Endothelial cell of umbilical vein (primary cell): ENCODE measurements around the gene GDPD4. TPM values are rescaled to one million over a fixed set of nuclear protein-coding genes. Genes with fewer than 3 reads are reported as not detected.

ENCODE experiments used
- BruUV-seq: library from RNA; stranded (reverse); fragments of 400-500 nt; replicated peaks from 2 replicates; lab custom pipeline; 2021; lab: Mats Ljungman, UMichigan
- CTCF ChIA-PET: fragments of 300-600, 350-600 bp; sonication (Branson Sonifier 250); formaldehyde crosslinking; loops from one replicate; lab custom pipeline; 2021; ENCODE audit warnings: antibody characterized with exemption, inconsistent platforms; lab: Charles Lee
- POLR2A ChIA-PET: fragments of 300-600, 350-600 bp; sonication (Branson Sonifier 250); formaldehyde crosslinking; loops from one replicate; lab custom pipeline; 2021; ENCODE audit warnings: antibody characterized with exemption, inconsistent platforms; lab: Charles Lee
- DNase-seq: peaks from one replicate; pipeline ENCODE4 v3.0.0-alpha.2; 2011; ENCODE audit warnings: low read depth, low spot score
- FAIRE-seq: peaks from 2 replicates; lab custom pipeline; 2011; peaks lifted over from hg19 to GRCh38; lab: Jason Lieb, UNC
- H2AFZ ChIP-seq: 2 replicates; pipeline ENCODE4 v1.6.0; 2012; ENCODE audit warnings: low read depth, low read length, control low read depth, inconsistent platforms
- H3K27ac ChIP-seq: 2 replicates; pipeline ENCODE4 v1.5.1; 2011; ENCODE audit warnings: low read depth, mild to moderate bottlenecking, control low read depth, low read length, moderate library complexity; ENCODE audit not compliant: insufficient read depth
- H3K27me3 ChIP-seq, 2 experiments: 2 replicates each; pipeline versions ENCODE4 v1.6.0 to v1.6.1; 2011; ENCODE audit warnings: low read length in 2 of 2, mixed read lengths in 1 of 2; ENCODE audit not compliant: control insufficient read depth in 2 of 2, insufficient read depth in 2 of 2
- H3K36me3 ChIP-seq, 2 experiments: 2 replicates in 1 of 2; 3 replicates in 1 of 2; pipeline ENCODE4 v1.5.1; 2011; ENCODE audit warnings: low read length in 2 of 2, mild to moderate bottlenecking in 1 of 2, moderate library complexity in 1 of 2; ENCODE audit not compliant: control insufficient read depth in 2 of 2, insufficient read depth in 2 of 2; ENCODE audit errors: extremely low read depth in 1 of 2
- H3K4me1 ChIP-seq: 3 replicates; pipeline ENCODE4 v1.5.1; 2011; ENCODE audit warnings: mild to moderate bottlenecking, low read length; ENCODE audit not compliant: control insufficient read depth, insufficient read depth; ENCODE audit errors: extremely low read depth
- H3K4me2 ChIP-seq: 2 replicates; pipeline ENCODE4 v1.6.1; 2011; ENCODE audit warnings: low read length, control low read depth, mixed read lengths; ENCODE audit not compliant: insufficient read depth
- H3K4me3 ChIP-seq, 3 experiments: fragments of 200-600 bp in 1 of 3; sonication (generic), shearing (Covaris generic) in 1 of 3; replicated peaks in 1 of 3; 2 replicates each; pipeline ENCODE4 v1.5.1; 2011 to 2016; ENCODE audit warnings: control low read depth in 3 of 3, low read length in 3 of 3, mild to moderate bottlenecking in 2 of 3, inconsistent platforms in 1 of 3, low read depth in 1 of 3, moderate library complexity in 1 of 3; ENCODE audit not compliant: insufficient read depth in 1 of 3
- H3K79me2 ChIP-seq: 2 replicates; pipeline ENCODE4 v1.6.0; 2012; ENCODE audit warnings: low read length, inconsistent platforms; ENCODE audit not compliant: control insufficient read depth, insufficient read depth
- H3K9ac ChIP-seq: replicated peaks from 2 replicates; pipeline ENCODE3; 2011; ENCODE audit warnings: low read length, control low read depth; ENCODE audit not compliant: insufficient read depth; ENCODE audit errors: extremely low read depth
- H3K9me1 ChIP-seq: replicated peaks from 3 replicates; pipeline ENCODE4 v1.6.0; 2011; ENCODE audit warnings: mild to moderate bottlenecking, low read length; ENCODE audit not compliant: control insufficient read depth, insufficient read depth; ENCODE audit errors: extremely low read depth
- H3K9me3 ChIP-seq: replicated peaks from 2 replicates; pipeline ENCODE4 v1.5.1; 2012; ENCODE audit warnings: low read length, inconsistent platforms; ENCODE audit not compliant: control insufficient read depth, insufficient read depth
- H4K20me1 ChIP-seq: replicated peaks from 2 replicates; pipeline ENCODE3; 2011; ENCODE audit warnings: mild to moderate bottlenecking, low read length; ENCODE audit not compliant: control insufficient read depth, insufficient read depth; ENCODE audit errors: extremely low read depth
- CTCF ChIP-seq, 2 donors: IDR thresholded peaks; 1 replicate in 1 of 2; 2 replicates in 1 of 2; pipeline ENCODE4 v1.5.1; 2011; ENCODE audit warnings: low read length in 2 of 2, mild to moderate bottlenecking in 2 of 2, moderate library complexity in 2 of 2, control low read depth in 1 of 2, inconsistent platforms in 1 of 2, low read depth in 1 of 2; ENCODE audit not compliant: insufficient read depth in 1 of 2; ENCODE audit errors: extremely low read depth in 1 of 2
- FOS ChIP-seq: IDR thresholded peaks from 2 replicates; pipeline ENCODE4 v1.6.1; 2011; ENCODE audit warnings: mild to moderate bottlenecking, low read length, moderate library complexity, borderline replicate concordance; ENCODE audit not compliant: insufficient read depth
- JUN ChIP-seq: IDR thresholded peaks from 2 replicates; pipeline ENCODE4 v1.6.1; 2011; ENCODE audit warnings: borderline replicate concordance, low read depth; ENCODE audit not compliant: insufficient read length, insufficient read depth
- dilution Hi-C: fragments of 300-500 bp; cut with MboI; formaldehyde crosslinking; loops from one replicate; pipeline ENCODE4 v1.15.0; 2019; ENCODE audit warnings: low sequenced_read_pairs; ENCODE audit not compliant: extremely low pct_ligation_motif_present
- intact Hi-C: fragments of 100-400 bp; cut with micrococcal nuclease; formaldehyde crosslinking; loops from one replicate; pipeline ENCODE4 v1.10.0; 2022
- polyA plus RNA-seq, 4 experiments: library from polyadenylated mRNA; depleted of rRNA in 3 of 4; stranded (reverse) in 3 of 4; unstranded in 1 of 4; fragments of >200 nt; gene quantifications; 2 replicates each; pipeline versions ENCODE4 v1.2.1 to v1.2.3, GENCODE V29; 2011 to 2012; ENCODE audit warnings: missing spikeins in 1 of 4
- total RNA-seq: library from RNA; stranded (reverse); gene quantifications from 2 replicates; pipeline ENCODE4 v1.2.3, GENCODE V29; 2021

Gene GDPD4
- total and polyA plus RNA-seq, 2 donors (not counting 3 experiments of a cell fraction or from before 2014, with no cell fraction given) = not detected

- no TSS peak for BruUV-seq
- TF ChIP-seq FOS = no peak
- no peak for TF ChIP-seq JUN
- no peaks in the 10 kb centered on the region for H3K79me2 ChIP-seq
- dilution Hi-C loops (no loop called here), intact Hi-C loops (no loop called here)
- ChIA-PET POLR2A (no interaction called here), CTCF (interaction anchor here (0.6 to 4.6 kb wide), 3 partner anchors 8 to 49 kb away, joined by 3 to 32 read pairs (median 5); partner anchors contain the start of gene MYO7A)
- no peaks in the 10 kb centered on the region for H3K9me1 ChIP-seq
- H3K4me3 ChIP-seq = no peak overlapping the region
- H2AFZ ChIP-seq = no peak overlapping the region
- H3K27me3 ChIP-seq = no peaks in the 10 kb centered on the region
- H3K9ac ChIP-seq = no peak overlapping the region
- DNase-seq (no peak), FAIRE-seq (no peak)
- H3K9me3 ChIP-seq = no peaks in the 10 kb centered on the region
- H3K4me1 ChIP-seq = peaks cover 9% of the 10 kb centered on the region
- no peak overlapping the region for H3K27ac ChIP-seq
- H3K4me2 ChIP-seq = no peak overlapping the region
- H4K20me1 ChIP-seq = no peaks in the 10 kb centered on the region
- no peaks in the 10 kb centered on the region for H3K36me3 ChIP-seq
These were observed 125.5 kb downstream of the GDPD4 start for GRCh38 chr11:77175869-77176539.

GRCh38 chr11:77175021-77175842 is 126.3 kb downstream of the GDPD4 start:
- H3K9ac ChIP-seq = no peak overlapping the region
- dilution Hi-C loops (no loop called here), intact Hi-C loops (no loop called here)
- H3K4me2 ChIP-seq = no peak overlapping the region
- no peaks in the 10 kb centered on the region for H3K9me3 ChIP-seq
- H3K27me3 ChIP-seq = no peaks in the 10 kb centered on the region
- POLR2A ChIA-PET = no interaction called here
- no peaks in the 10 kb centered on the region for H3K79me2 ChIP-seq
- H3K36me3 ChIP-seq = no peaks in the 10 kb centered on the region
- TF ChIP-seq CTCF (IDR thresholded peaks at IDR 0.05; ENCODE audit: extremely low read depth in 1 of 2, insufficient read depth in 1 of 2, low read depth in 1 of 2, low read length in 2 of 2) (no peak), FOS (no peak)
- CTCF ChIA-PET = interaction anchor here (1.4 to 4.6 kb wide), 5 partner anchors 10 to 382 kb away, joined by 4 to 32 read pairs (median 6); partner anchors contain the start of gene MYO7A
- DNase-seq (no peak), FAIRE-seq (no peak)
- H3K27ac ChIP-seq = no peak overlapping the region
- H4K20me1 ChIP-seq = no peaks in the 10 kb centered on the region
- H3K4me1 ChIP-seq = peaks cover 9% of the 10 kb centered on the region
- BruUV-seq = no TSS peak
- no peak overlapping the region for H3K4me3 ChIP-seq
- no peak overlapping the region for H2AFZ ChIP-seq
- no peaks in the 10 kb centered on the region for H3K9me1 ChIP-seq
